Dermis microvascular lymphatic vessel endothelial cell (primary cell): ENCODE results near the gene PCDHGC3. TPM values are rescaled to one million over a fixed set of nuclear protein-coding genes. Genes with fewer than 3 reads are reported as not detected.
"Not testable (repeated sequence)": the region's sequence is repeated elsewhere in the genome, so short reads cannot be mapped to it uniquely, and the experiment has no call there.

Experiments
- DNase-seq, 2 donors: peaks; one replicate each; pipeline versions ENCODE4 v3.0.0 to v3.0.0-alpha.2; 2010; ENCODE audit warnings: low read depth in 2 of 2
- total RNA-seq: library from RNA; depleted of rRNA; stranded (reverse); fragments of >200 nt; gene quantifications from 2 replicates; pipeline ENCODE4 v1.2.1, GENCODE V29; 2014

PCDHGC3 gene
- total RNA-seq: 12.3 and 15.6 TPM in 2 replicates

GRCh38 chr5:141475625-141476131 is at the start of gene PCDHGC3:
Gene PCDHGC3 (plus strand): TSS chr5:141475966. CDS start chr5:141476117, 151 bp downstream.
- DNase-seq: peak; percentile 83 to 97

DNA sequence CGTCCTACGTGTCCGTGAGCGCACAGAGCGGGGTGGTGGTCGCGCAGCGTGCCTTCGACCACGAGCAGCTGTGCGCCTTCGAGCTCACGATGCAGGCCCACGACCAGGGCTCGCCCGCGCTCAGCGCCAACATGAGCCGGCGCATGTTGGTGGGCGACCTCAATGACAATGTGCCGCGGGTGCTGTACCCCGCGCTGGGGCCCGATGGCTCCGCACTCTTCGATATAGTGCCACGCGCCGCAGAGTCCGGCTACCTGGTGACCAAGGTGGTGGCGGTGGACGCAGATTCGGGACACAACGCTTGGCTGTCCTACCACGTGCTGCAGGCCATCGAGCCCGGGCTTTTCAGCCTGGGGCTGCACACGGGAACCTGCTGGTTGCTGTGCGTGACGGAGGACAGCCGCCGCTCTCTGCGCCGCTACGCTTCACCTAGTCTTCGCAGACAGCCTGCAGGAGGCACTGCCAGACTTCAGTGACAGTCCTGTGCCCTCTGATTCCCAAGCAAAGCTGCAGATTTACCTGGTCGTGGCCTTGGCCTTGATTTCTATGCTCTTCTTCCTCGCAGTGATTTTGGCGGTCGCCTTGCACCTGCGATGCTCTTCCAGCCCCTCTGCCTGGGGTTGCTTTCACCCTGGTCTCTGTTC is 47.9 kb upstream of the PCDHGC3 start:
- no peak for DNase-seq

- DNase-seq: peak; percentile 65 to 89
These were observed 45.2 kb upstream of the PCDHGC3 start, which contains the start of gene PCDHGA12 for GRCh38 chr5:141430332-141431113. Gene PCDHGA12 (plus strand): TSS chr5:141430507. CDS start chr5:141430760, 253 bp downstream.

DNA sequence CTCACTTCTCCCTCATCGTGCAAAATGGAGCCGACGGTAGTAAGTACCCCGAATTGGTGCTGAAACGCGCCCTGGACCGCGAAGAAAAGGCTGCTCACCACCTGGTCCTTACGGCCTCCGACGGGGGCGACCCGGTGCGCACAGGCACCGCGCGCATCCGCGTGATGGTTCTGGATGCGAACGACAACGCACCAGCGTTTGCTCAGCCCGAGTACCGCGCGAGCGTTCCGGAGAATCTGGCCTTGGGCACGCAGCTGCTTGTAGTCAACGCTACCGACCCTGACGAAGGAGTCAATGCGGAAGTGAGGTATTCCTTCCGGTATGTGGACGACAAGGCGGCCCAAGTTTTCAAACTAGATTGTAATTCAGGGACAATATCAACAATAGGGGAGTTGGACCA is 44.5 kb upstream of the PCDHGC3 start:
- peak in 1 of 2 donors; percentile 28 for DNase-seq

- not testable (repeated sequence) for DNase-seq
These were observed 43.5 kb upstream of the PCDHGC3 start for GRCh38 chr5:141432308-141432707.

DNA sequence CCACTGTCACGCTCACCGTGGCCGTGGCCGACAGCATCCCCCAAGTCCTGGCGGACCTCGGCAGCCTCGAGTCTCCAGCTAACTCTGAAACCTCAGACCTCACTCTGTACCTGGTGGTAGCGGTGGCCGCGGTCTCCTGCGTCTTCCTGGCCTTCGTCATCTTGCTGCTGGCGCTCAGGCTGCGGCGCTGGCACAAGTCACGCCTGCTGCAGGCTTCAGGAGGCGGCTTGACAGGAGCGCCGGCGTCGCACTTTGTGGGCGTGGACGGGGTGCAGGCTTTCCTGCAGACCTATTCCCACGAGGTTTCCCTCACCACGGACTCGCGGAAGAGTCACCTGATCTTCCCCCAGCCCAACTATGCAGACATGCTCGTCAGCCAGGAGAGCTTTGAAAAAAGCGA is 43.0 kb upstream of the PCDHGC3 start:
- DNase-seq: not testable (repeated sequence)

- no peak for DNase-seq
These were observed 41.8 kb upstream of the PCDHGC3 start for GRCh38 chr5:141434006-141434405.

- no peak for DNase-seq
These were observed 38.5 kb upstream of the PCDHGC3 start for GRCh38 chr5:141437221-141437620.

DNA sequence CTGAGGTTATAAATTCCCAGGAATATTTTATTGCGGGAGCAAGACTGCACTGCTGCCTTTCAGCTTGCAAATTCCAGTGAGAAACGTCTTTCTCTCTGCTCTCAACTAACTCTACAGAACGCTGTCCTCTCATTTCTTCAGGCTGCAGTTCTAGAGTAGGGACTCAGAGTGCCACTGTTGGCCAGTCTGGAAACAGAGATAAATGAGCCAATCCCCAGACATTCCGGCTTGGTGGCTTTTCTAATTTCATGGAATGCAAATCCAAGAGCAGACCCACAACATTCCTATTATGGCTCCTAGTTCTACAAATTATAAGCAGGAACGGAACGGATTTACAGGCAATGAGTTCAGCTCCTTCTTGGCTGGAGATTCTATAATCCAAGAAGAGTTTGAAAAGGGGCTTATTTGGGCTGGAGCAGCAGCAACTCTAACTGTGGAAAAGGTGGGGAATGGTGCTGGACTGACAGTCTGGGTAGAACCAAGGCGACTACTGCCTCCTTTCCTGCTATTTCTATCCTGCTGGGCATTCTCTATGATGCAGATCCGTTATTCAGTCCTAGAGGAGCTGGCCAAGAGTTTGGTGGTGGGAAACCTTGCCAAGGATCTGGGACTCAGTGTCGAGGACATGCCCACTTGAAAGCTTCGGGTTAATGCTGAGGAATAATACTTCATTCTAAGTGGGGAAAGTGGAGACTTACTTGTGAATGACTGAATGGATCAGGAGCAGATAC is 36.2 kb upstream of the PCDHGC3 start:
- DNase-seq: no peak

- no peak for DNase-seq
These were observed 35.4 kb upstream of the PCDHGC3 start for GRCh38 chr5:141440341-141440740.

GRCh38 chr5:141441571-141442170 is 34.1 kb upstream of the PCDHGC3 start:
- no peak for DNase-seq

GRCh38 chr5:141465351-141465750 is 10.4 kb upstream of the PCDHGC3 start:
- no peak for DNase-seq

DNA sequence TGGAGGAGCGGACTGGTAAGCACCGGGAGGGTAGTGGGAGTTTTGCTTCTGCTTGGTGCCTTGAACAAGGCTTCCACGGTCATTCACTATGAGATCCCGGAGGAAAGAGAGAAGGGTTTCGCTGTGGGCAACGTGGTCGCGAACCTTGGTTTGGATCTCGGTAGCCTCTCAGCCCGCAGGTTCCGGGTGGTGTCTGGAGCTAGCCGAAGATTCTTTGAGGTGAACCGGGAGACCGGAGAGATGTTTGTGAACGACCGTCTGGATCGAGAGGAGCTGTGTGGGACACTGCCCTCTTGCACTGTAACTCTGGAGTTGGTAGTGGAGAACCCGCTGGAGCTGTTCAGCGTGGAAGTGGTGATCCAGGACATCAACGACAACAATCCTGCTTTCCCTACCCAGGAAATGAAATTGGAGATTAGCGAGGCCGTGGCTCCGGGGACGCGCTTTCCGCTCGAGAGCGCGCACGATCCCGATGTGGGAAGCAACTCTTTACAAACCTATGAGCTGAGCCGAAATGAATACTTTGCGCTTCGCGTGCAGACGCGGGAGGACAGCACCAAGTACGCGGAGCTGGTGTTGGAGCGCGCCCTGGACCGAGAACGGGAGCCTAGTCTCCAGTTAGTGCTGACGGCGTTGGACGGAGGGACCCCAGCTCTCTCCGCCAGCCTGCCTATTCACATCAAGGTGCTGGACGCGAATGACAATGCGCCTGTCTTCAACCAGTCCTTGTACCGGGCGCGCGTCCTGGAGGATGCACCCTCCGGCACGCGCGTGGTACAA is 556 bp downstream of the PCDHGC3 start:
- peak; percentile 40 to 80 for DNase-seq

- DNase-seq: no peak
These were observed 1.3 kb downstream of the PCDHGC3 start for GRCh38 chr5:141477044-141477575.

GRCh38 chr5:141477815-141478214 is 2.0 kb downstream of the PCDHGC3 start:
- no peak for DNase-seq

DNA sequence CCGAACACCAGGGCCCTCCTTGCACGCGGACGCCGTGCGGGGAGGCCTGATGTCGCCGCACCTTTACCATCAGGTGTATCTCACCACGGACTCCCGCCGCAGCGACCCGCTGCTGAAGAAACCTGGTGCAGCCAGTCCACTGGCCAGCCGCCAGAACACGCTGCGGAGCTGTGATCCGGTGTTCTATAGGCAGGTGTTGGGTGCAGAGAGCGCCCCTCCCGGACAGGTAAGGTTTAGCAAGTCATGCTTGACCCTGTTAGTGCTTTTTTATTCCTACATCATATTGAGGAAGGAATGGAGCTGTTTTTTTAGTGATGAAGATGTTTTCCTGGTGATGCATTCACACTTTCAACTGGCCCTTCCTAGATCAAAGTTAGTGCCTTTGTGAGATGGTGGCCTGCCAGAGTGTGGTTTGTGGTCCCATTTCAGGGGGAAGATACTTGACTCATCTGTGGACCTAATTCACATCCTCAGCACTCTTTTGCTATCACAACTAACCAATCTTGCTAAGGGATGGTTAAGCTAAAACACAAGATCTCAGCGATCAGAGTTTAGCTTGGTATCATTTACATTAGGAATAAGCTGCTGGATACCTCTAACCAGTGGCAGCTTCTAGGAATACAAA is 2.7 kb downstream of the PCDHGC3 start:
- DNase-seq: no peak

DNA sequence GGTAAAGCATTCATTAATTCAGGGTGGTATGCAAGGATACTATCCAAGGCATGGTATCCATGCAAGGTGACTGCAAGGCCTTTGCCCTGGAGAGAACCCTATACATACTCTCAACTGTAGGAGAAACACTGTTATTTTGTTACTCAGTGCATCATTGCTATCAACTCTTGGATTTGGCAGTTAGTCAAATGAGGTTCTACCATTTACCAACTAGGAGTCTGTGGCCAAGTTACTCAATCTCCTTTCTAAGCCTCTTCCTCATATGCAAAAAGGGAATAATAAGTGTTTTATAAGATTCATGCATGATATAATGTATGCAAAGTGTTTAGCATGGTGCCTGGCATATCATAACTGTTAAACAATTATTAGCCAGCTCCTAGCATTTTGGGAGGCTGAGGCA is 4.0 kb downstream of the PCDHGC3 start:
- DNase-seq: no peak

DNA sequence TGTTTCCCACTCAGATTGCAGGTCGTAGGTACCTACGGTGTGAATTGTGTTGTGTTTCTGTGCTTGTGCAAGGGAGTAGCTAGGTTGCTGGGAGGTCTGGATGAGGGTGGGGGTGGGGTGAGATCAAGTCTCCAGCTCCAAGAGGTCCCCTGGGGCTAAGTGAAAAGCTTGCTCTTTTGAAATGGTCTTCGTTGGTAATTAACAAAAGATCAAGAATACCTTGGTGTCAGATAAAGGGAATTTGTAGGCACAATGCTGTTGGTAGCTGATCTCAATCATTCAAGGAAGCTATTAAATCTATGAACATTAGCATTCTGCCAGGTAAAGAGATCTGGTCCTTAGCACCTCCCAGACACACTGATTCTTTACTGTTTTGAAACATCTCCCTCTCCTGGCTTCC is 8.1 kb downstream of the PCDHGC3 start:
- DNase-seq: no peak

GRCh38 chr5:141484310-141484640 is 8.5 kb downstream of the PCDHGC3 start:
- no peak for DNase-seq

GRCh38 chr5:141484641-141485311 is 9.0 kb downstream of the PCDHGC3 start, which contains the start of gene PCDHGC4:
Gene PCDHGC4 (plus strand): TSS chr5:141485030. CDS start chr5:141485174, 144 bp downstream.
- DNase-seq: peak in 1 of 2 donors; percentile 70
